ENCODE data around the gene NCOA7. TPM values are rescaled to one million over a fixed set of nuclear protein-coding genes. Genes with fewer than 3 reads are reported as not detected.

The NCOA7 gene
- total RNA-seq, 1 experiment from 2014 or later: 13.8 TPM

DNA sequence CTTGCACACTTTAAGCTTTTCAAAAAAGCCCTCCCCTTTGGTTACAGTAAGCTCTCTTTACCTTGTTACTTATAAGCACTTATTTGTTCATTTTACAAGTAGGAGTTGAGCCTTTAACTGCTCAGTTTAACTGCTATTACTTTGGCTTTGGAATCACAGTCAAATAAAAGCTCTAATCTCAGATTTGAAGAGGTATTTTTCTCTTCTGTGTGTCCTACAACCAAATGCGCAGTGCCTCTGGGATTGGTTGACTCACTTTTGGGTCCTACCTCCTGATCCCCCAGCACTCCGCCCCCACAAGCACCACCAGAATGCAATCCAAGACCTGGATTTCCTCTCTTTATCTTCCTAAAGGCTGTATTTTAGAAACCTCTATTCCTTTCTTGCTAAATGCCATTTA lies 2.5 kb downstream of the NCOA7 start:
- H2AFZ ChIP-seq (ENCODE audit: low read depth, low read length, poor library complexity, severe bottlenecking): no peak overlapping the region
- ATAC-seq: no peak
- H3K36me3 ChIP-seq (ENCODE audit: control insufficient read depth in 1 of 2, insufficient read depth in 2 of 2, low read length in 2 of 2): no peaks in the 10 kb centered on the region
- POLR2A ChIA-PET: no interaction called here
- DNase-seq (ENCODE audit: low read depth, low spot score): no peak
- no peaks in the 10 kb centered on the region for H3K9me2 ChIP-seq (ENCODE audit: insufficient read depth)
- H3K9ac ChIP-seq (ENCODE audit: low read length): no peak overlapping the region
- RAD21 ChIA-PET (ENCODE audit: low non-redundant PET in 1 of 2, low total read pairs in 2 of 2, uncharacterized antibody in 2 of 2, unreplicated experiment in 2 of 2): no interaction called here
- no peaks in the 10 kb centered on the region for H4K20me1 ChIP-seq (ENCODE audit: insufficient read depth)
- no peak overlapping the region for H3K4me3 ChIP-seq (replicated peaks in 1 of 2; ENCODE audit: low read depth in 1 of 2, low read length in 2 of 2)
- TF ChIP-seq, protein P1, sequence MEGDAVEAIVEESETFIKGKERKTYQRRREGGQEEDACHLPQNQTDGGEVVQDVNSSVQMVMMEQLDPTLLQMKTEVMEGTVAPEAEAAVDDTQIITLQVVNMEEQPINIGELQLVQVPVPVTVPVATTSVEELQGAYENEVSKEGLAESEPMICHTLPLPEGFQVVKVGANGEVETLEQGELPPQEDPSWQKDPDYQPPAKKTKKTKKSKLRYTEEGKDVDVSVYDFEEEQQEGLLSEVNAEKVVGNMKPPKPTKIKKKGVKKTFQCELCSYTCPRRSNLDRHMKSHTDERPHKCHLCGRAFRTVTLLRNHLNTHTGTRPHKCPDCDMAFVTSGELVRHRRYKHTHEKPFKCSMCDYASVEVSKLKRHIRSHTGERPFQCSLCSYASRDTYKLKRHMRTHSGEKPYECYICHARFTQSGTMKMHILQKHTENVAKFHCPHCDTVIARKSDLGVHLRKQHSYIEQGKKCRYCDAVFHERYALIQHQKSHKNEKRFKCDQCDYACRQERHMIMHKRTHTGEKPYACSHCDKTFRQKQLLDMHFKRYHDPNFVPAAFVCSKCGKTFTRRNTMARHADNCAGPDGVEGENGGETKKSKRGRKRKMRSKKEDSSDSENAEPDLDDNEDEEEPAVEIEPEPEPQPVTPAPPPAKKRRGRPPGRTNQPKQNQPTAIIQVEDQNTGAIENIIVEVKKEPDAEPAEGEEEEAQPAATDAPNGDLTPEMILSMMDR (IDR thresholded peaks at IDR 0.05 in 2 of 3, conservative IDR thresholded peaks at IDR 0.05 in 1 of 3; ENCODE audit: borderline replicate concordance in 1 of 3, insufficient read depth in 1 of 3, low read depth in 2 of 3, low read length in 2 of 3): no peak
- TF ChIP-seq, protein P2, sequence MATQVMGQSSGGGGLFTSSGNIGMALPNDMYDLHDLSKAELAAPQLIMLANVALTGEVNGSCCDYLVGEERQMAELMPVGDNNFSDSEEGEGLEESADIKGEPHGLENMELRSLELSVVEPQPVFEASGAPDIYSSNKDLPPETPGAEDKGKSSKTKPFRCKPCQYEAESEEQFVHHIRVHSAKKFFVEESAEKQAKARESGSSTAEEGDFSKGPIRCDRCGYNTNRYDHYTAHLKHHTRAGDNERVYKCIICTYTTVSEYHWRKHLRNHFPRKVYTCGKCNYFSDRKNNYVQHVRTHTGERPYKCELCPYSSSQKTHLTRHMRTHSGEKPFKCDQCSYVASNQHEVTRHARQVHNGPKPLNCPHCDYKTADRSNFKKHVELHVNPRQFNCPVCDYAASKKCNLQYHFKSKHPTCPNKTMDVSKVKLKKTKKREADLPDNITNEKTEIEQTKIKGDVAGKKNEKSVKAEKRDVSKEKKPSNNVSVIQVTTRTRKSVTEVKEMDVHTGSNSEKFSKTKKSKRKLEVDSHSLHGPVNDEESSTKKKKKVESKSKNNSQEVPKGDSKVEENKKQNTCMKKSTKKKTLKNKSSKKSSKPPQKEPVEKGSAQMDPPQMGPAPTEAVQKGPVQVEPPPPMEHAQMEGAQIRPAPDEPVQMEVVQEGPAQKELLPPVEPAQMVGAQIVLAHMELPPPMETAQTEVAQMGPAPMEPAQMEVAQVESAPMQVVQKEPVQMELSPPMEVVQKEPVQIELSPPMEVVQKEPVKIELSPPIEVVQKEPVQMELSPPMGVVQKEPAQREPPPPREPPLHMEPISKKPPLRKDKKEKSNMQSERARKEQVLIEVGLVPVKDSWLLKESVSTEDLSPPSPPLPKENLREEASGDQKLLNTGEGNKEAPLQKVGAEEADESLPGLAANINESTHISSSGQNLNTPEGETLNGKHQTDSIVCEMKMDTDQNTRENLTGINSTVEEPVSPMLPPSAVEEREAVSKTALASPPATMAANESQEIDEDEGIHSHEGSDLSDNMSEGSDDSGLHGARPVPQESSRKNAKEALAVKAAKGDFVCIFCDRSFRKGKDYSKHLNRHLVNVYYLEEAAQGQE (IDR thresholded peaks at IDR 0.05; ENCODE audit: low read depth): no peak
- TF ChIP-seq YY1 (IDR thresholded peaks at IDR 0.05; ENCODE audit: extremely low read depth, insufficient replicate concordance, low read depth, low read length) (no peak), SRF (IDR thresholded peaks at IDR 0.05; ENCODE audit: low read depth) (no peak), ELF1 (IDR thresholded peaks at IDR 0.05; ENCODE audit: borderline replicate concordance, low read depth) (no peak), EGR1 (IDR thresholded peaks at IDR 0.05; ENCODE audit: low read depth) (no peak)
- TF ChIP-seq, protein P3, sequence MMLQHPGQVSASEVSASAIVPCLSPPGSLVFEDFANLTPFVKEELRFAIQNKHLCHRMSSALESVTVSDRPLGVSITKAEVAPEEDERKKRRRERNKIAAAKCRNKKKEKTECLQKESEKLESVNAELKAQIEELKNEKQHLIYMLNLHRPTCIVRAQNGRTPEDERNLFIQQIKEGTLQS (IDR thresholded peaks at IDR 0.05): no peak
- TF ChIP-seq, protein P4, sequence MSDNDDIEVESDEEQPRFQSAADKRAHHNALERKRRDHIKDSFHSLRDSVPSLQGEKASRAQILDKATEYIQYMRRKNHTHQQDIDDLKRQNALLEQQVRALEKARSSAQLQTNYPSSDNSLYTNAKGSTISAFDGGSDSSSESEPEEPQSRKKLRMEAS (IDR thresholded peaks at IDR 0.05): no peak
- intact Hi-C loops (cut with micrococcal nuclease): no loop called here
- H3K79me2 ChIP-seq (ENCODE audit: insufficient read depth, low read length): no peaks in the 10 kb centered on the region
- no TSS peak for BruUV-seq (replicated peaks)
- peaks cover 23 to 35% of the 10 kb centered on the region in 2 experiments for H3K4me1 ChIP-seq (ENCODE audit: control insufficient read depth in 1 of 2, insufficient read depth in 2 of 2, low read length in 2 of 2)
- H3K9me3 ChIP-seq (ENCODE audit: control insufficient read depth in 1 of 2, insufficient read depth in 1 of 2, low read depth in 1 of 2, low read length in 2 of 2): no peaks in the 10 kb centered on the region
- no peak overlapping the region for H3K4me2 ChIP-seq (ENCODE audit: low read length)
- no peaks in the 10 kb centered on the region for H3K27me3 ChIP-seq (ENCODE audit: insufficient read depth, low read length)
- CTCF ChIA-PET: interaction anchor here (1.3 kb wide), 1 partner anchor 193 kb away, joined by 3 read pairs; the partner anchor contains the start of gene TRMT11
- H3K27ac ChIP-seq (ENCODE audit: low read depth, low read length): no peak overlapping the region
